Chondrocyte (in vitro differentiated cells): Measurements from ENCODE around the gene RBM38. TPM values are rescaled to one million over a fixed set of nuclear protein-coding genes. Genes with fewer than 3 reads are reported as not detected.

ENCODE experiments used
- DNase-seq: peaks from one replicate; pipeline ENCODE4 v3.0.0; 2021; ENCODE audit warnings: mixed read lengths, low spot score
- H3K27ac Mint-ChIP-seq: one replicate; pipeline ENCODE4 v1.8.0; 2021; ENCODE audit warnings: mild to moderate bottlenecking, moderate library complexity, mixed read lengths; ENCODE audit not compliant: unreplicated experiment
- H3K27me3 Mint-ChIP-seq: 2 replicates; pipeline ENCODE4 v1.8.0; 2021; ENCODE audit warnings: low read depth, mixed read lengths
- H3K36me3 Mint-ChIP-seq: 2 replicates; pipeline ENCODE4 v1.8.0; 2021; ENCODE audit warnings: low read depth, mixed read lengths
- H3K4me1 Mint-ChIP-seq: 2 replicates; pipeline ENCODE4 v1.8.0; 2021; ENCODE audit warnings: low read depth, mild to moderate bottlenecking, mixed read lengths
- H3K4me3 Mint-ChIP-seq: one replicate; pipeline ENCODE4 v1.8.0; 2021; ENCODE audit warnings: mild to moderate bottlenecking, moderate library complexity, mixed read lengths; ENCODE audit not compliant: unreplicated experiment
- H3K9me3 Mint-ChIP-seq: 2 replicates; pipeline ENCODE4 v1.8.0; 2021; ENCODE audit warnings: low read depth, mixed read lengths
- total RNA-seq: library from RNA; stranded (reverse); gene quantifications from 3 replicates; pipeline ENCODE4 v1.2.1, GENCODE V29; 2021
- TF ChIP-seq, protein P1 (sequence below): fragments of 200-600 bp; sonication (generic); IDR thresholded peaks from 2 replicates; pipeline ENCODE4 v1.5.0; 2021; ENCODE audit warnings: antibody characterized with exemption, mild to moderate bottlenecking, moderate library complexity

Gene RBM38
- total RNA-seq, 1 donor from 2014 or later = 11.2 TPM

DNA sequence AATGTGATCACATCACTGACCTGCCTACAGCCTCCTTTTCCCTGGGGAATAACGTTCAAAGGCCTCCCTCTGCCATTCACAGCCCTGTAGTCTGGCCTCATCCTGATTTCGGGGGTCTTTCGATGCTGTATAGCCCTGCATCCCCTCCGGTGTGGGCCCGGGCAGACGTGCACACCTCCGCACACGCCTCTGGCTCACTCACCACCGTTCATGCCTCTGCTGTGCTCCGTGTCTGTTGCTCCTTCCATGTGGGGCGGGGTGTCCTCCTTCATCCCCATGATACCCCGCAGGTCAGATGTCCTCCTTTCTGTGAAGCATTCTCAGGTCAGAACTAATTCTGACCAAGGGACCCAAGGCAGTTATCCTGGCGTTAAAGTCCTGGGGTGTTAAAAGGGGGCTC lies 13.8 kb upstream of the RBM38 start:
- no peak overlapping the region for H3K4me3 Mint-ChIP-seq
- no peaks in the 10 kb centered on the region for H3K4me1 Mint-ChIP-seq
- no peaks in the 10 kb centered on the region for H3K27me3 Mint-ChIP-seq
- H3K36me3 Mint-ChIP-seq = peaks cover 25% of the 10 kb centered on the region
- TF ChIP-seq, protein P1, sequence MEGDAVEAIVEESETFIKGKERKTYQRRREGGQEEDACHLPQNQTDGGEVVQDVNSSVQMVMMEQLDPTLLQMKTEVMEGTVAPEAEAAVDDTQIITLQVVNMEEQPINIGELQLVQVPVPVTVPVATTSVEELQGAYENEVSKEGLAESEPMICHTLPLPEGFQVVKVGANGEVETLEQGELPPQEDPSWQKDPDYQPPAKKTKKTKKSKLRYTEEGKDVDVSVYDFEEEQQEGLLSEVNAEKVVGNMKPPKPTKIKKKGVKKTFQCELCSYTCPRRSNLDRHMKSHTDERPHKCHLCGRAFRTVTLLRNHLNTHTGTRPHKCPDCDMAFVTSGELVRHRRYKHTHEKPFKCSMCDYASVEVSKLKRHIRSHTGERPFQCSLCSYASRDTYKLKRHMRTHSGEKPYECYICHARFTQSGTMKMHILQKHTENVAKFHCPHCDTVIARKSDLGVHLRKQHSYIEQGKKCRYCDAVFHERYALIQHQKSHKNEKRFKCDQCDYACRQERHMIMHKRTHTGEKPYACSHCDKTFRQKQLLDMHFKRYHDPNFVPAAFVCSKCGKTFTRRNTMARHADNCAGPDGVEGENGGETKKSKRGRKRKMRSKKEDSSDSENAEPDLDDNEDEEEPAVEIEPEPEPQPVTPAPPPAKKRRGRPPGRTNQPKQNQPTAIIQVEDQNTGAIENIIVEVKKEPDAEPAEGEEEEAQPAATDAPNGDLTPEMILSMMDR = no peak
- H3K9me3 Mint-ChIP-seq = no peaks in the 10 kb centered on the region
- no peak overlapping the region for H3K27ac Mint-ChIP-seq
- DNase-seq = peak; percentile 68

DNA sequence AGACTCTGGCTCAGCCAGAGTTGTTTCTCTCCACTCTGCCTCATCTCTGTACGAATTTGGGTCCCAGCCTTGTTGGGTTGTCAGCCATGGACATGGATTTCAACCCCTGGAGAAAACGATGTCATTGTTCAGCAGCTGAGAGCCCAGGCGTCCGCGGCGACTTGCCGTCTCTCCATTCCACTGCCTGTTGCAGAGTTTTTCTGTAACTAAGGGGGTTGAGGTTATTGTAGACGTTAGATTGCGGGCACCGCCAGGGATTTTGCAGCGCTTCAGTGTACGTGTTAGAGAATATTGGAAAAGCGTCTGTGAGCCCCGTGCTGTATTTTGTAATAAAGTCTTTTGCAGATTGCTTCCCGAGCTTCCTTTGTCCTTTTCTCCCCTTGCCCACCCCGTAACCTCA lies 13.1 kb upstream of the RBM38 start:
- peak; percentile 72 for DNase-seq
- Mint-ChIP-seq H3K4me3 (no peak overlapping the region), H3K27ac (no peak overlapping the region), H3K27me3 (no peaks in the 10 kb centered on the region), H3K9me3 (no peaks in the 10 kb centered on the region), H3K36me3 (peaks cover 25% of the 10 kb centered on the region), H3K4me1 (no peaks in the 10 kb centered on the region)
- TF ChIP-seq, protein P1 = no peak

DNA sequence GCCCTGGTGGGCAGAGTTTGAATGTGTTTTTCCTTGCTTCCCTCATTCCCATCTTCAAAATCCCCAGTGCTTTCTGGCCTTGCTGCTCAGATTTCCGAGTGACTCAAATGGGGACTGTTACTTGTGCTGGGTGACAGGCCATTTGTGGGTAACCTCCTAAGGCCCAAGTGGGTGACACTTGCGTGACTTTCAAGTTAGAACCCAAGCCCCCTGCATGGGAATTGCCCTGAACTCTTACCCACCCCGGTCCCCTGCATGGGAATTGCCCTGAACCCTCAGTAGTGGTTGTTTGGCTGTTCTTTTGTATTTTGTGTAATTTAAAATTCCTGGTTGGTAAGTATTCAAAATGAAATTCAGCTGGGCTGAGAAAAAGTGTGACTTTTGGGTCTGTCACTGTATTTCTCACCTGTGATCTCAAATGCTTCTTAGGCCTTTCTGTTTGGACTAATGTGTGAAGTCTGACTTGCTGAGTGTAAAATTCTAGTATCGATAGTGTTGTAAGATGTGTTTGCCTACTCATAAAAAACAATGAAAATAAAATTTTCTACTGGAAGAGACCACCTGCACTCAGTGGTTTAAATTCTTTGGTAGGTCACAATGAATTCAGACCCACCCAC lies 12.4 kb upstream of the RBM38 start:
- Mint-ChIP-seq H3K27me3 (no peaks in the 10 kb centered on the region), H3K4me3 (no peak overlapping the region), H3K4me1 (no peaks in the 10 kb centered on the region), H3K9me3 (no peaks in the 10 kb centered on the region), H3K27ac (no peak overlapping the region), H3K36me3 (peaks cover 23% of the 10 kb centered on the region)
- TF ChIP-seq, protein P1 = no peak
- DNase-seq = no peak

DNA sequence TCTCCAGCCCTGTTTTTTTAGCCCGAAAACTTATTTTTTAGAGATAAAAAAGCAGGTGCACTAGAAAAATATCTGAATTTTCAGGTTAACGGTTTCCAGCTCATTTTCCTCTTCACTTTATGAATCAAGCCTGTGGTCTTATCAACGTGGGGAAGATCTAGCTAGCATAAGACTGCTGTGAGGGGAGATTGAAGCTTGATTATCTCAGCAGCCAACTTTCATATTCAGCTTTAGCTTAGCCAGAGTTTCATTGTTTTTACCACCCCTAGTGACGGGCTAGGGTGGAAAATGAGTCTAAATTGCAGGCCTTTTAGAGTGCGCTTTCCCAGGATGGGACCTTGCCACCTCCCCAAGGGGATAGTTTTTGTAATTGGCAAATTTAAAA lies 11.9 kb upstream of the RBM38 start:
- no peaks in the 10 kb centered on the region for H3K27me3 Mint-ChIP-seq
- H3K4me3 Mint-ChIP-seq = no peak overlapping the region
- no peaks in the 10 kb centered on the region for H3K4me1 Mint-ChIP-seq
- H3K9me3 Mint-ChIP-seq = no peaks in the 10 kb centered on the region
- DNase-seq = no peak
- TF ChIP-seq, protein P1 = no peak
- peaks cover 20% of the 10 kb centered on the region for H3K36me3 Mint-ChIP-seq
- H3K27ac Mint-ChIP-seq = no peak overlapping the region

DNA sequence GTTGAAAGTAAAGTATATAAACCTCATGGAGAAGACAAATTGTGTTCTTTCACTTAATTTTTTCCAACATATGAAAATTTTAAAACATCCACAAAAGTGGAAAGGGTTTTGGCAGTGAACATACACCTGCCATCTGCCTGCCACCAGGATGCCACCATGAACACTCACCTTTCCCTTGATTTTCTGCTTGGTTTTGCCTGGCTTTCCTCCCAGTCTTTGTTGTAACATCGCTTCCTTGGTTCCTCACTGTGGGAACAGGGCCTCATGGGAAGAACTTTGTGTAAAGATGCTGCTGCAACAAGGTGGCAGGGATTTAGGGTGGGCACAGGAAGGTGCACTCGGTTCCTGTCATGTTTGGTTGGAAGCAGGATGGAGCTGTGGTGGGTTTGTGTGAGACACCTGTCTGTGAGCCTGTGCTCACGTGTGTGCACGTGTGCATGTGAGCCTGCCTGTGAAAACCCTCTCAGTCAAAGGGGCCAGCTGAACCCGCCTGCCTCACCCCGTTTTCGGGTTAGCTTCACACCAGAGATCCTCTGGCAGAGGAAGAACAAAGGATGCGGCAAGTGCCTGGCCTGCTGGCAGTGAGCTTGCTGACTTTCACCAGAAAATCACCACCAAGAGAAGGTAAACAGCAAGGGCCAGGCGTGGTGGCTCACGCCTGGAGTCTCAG lies 11.0 kb upstream of the RBM38 start:
- no peaks in the 10 kb centered on the region for H3K27me3 Mint-ChIP-seq
- no peaks in the 10 kb centered on the region for H3K9me3 Mint-ChIP-seq
- H3K4me3 Mint-ChIP-seq = no peak overlapping the region
- TF ChIP-seq, protein P1 = no peak
- DNase-seq = peak; percentile 64
- H3K4me1 Mint-ChIP-seq = no peaks in the 10 kb centered on the region
- H3K36me3 Mint-ChIP-seq = peaks cover 15% of the 10 kb centered on the region
- no peak overlapping the region for H3K27ac Mint-ChIP-seq
